AG20443 (cell line): ENCODE data around the gene DCLRE1B.

Experiments used
- DNase-seq: peaks from one replicate; pipeline ENCODE4 v3.0.0; 2012; ENCODE audit warnings: low spot score, mixed read lengths

The DCLRE1B gene

GRCh38 chr1:113904674-113905434 is at the start of gene DCLRE1B, which contains the start of gene AP4B1:
TSS of gene DCLRE1B (plus strand) at chr1:113905326. CDS start at chr1:113905587, 261 bp downstream.
TSS of gene AP4B1 (minus strand) at chr1:113904799. CDS start at chr1:113904717, 82 bp downstream.
- peak; percentile 98 for DNase-seq

- no peak for DNase-seq
Observed at GRCh38 chr1:113855630-113856400, 49.3 kb upstream of the DCLRE1B start.

- no peak for DNase-seq
Observed at GRCh38 chr1:113856401-113856790, 48.7 kb upstream of the DCLRE1B start.

- no peak for DNase-seq
Observed at GRCh38 chr1:113857776-113858175, 47.4 kb upstream of the DCLRE1B start.

GRCh38 chr1:113858418-113858817 is 46.7 kb upstream of the DCLRE1B start:
- no peak for DNase-seq

GRCh38 chr1:113858982-113859381 is 46.1 kb upstream of the DCLRE1B start:
- no peak for DNase-seq

- no peak for DNase-seq
Observed at GRCh38 chr1:113859478-113860175, 45.5 kb upstream of the DCLRE1B start.

GRCh38 chr1:113860891-113861290 is 44.2 kb upstream of the DCLRE1B start:
- peak; percentile 45 for DNase-seq

GRCh38 chr1:113861641-113862040 is 43.5 kb upstream of the DCLRE1B start:
- no peak for DNase-seq

- DNase-seq, result peak; percentile 23
Observed at GRCh38 chr1:113868387-113869083, 36.6 kb upstream of the DCLRE1B start.

- no peak for DNase-seq
Observed at GRCh38 chr1:113870778-113871177, 34.3 kb upstream of the DCLRE1B start.

GRCh38 chr1:113871597-113872113 is 33.5 kb upstream of the DCLRE1B start, which contains the start of gene PTPN22:
TSS of gene PTPN22 (minus strand) at chr1:113871712.
- peak; percentile 78 for DNase-seq

- DNase-seq, result no peak
Observed at GRCh38 chr1:113872219-113872935, 32.7 kb upstream of the DCLRE1B start.

GRCh38 chr1:113874012-113874879 is 30.9 kb upstream of the DCLRE1B start:
- no peak for DNase-seq

GRCh38 chr1:113875714-113876113 is 29.4 kb upstream of the DCLRE1B start:
- DNase-seq, result no peak

GRCh38 chr1:113876176-113876575 is 28.9 kb upstream of the DCLRE1B start:
- no peak for DNase-seq

- no peak for DNase-seq
Observed at GRCh38 chr1:113879739-113880038, 25.4 kb upstream of the DCLRE1B start.

- no peak for DNase-seq
Observed at GRCh38 chr1:113881661-113882060, 23.5 kb upstream of the DCLRE1B start.

GRCh38 chr1:113886417-113887401 is 18.4 kb upstream of the DCLRE1B start:
- no peak for DNase-seq
